Gastroesophageal sphincter (tissue), 3 donors: ENCODE measurements around the gene COLEC11.

ENCODE experiments used
- CTCF ChIP-seq, 4 experiments: fragments of 200-600 bp in 2 of 4; fragments of 450-650 bp in 2 of 4; sonication (generic) in 1 of 4; IDR thresholded peaks; one replicate each; pipeline ENCODE4 v1.5.1; 2017 to 2019; ENCODE audit warnings: antibody characterized with exemption in 4 of 4, mild to moderate bottlenecking in 2 of 4, moderate library complexity in 2 of 4
- POLR2A ChIP-seq, 2 donors: fragments of 450-650 bp; IDR thresholded peaks; one replicate each; pipeline ENCODE4 v1.6.1; 2017; ENCODE audit warnings: antibody characterized with exemption in 2 of 2, mild to moderate bottlenecking in 2 of 2, moderate library complexity in 1 of 2
- POLR2AphosphoS5 ChIP-seq: sonication (generic); formaldehyde crosslinking; IDR thresholded peaks from one replicate; pipeline ENCODE4 v1.6.1; 2017; ENCODE audit warnings: antibody characterized with exemption

GRCh38 chr2:3617198-3617890 lies 22.4 kb downstream of the COLEC11 start:
- TF ChIP-seq CTCF (IDR thresholded peaks at IDR 0.05) (no peak), POLR2AphosphoS5 (no peak), POLR2A (IDR thresholded peaks at IDR 0.05) (no peak)
